ENCODE results near the gene ATF5.
"Not testable (repeated sequence)": the region's sequence is repeated elsewhere in the genome, so short reads cannot be mapped to it uniquely, and the experiment has no call there.

ATF5 gene

DNA sequence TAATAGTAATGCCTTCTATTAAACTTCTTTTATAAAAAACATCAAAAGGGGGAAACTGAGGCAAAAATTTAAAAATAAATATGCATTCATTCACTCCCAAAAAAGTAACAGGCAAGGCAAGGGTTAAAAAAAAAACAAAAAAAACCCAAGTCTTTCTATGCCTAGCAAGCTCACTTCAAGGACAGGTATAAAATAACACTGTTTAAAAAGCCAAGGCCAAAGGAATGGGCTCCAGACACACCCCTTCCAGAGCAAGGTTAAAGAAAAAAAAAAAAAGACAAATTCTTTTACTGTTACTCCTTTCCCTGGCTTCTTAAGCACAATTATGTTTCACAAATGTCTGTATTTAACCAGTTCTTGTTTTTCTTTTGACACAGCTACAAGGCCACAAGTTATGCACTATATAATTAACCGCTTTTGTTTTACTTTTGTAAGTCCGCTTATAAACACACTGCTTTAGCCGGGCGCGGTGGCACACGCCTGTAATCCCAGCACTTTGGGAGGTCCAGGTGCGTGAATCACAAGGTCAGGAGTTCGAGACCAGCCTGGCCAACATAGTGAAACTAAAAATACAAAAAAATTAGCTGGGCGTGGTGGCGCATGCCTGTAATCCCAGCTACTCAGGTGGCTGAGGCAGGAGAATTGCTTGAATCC, 28.4 kb downstream of the ATF5 start:
- no peak overlapping the region for H3K4me3 ChIP-seq (ENCODE audit: low read depth, low read length)
- DNase-seq (ENCODE audit: low read depth) = no peak
- TF ChIP-seq CTCF (conservative IDR thresholded peaks at IDR 0.05; ENCODE audit: low read depth, low read length) = no peak

DNA sequence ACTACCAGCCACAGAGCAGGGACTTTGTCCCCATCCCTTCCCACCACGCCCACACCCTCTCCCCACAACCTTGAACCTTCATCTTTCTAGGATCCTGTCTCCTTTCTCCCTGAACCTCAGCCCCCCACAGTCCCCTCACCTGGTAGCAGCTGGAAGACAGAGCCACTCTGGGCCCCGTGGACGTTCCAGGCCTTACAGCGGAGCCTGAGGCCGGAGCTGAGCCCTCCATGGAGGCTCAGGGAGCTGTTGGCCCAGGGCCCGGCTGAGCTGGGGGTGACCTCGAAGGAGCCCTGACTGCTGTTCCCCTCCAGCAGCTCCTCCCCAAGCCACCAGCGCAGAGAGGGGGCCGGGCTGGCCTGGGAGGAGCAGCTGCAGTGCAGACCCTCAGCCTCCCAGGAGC, 29.1 kb downstream of the ATF5 start:
- not testable (repeated sequence) for H3K4me3 ChIP-seq (ENCODE audit: low read depth, low read length); DNase-seq (ENCODE audit: low read depth)

- DNase-seq (ENCODE audit: low read depth); H3K4me3 ChIP-seq (ENCODE audit: low read depth, low read length): not testable (repeated sequence)
Measured at GRCh38 chr19:49958596-49958995, 29.6 kb downstream of the ATF5 start.

DNA sequence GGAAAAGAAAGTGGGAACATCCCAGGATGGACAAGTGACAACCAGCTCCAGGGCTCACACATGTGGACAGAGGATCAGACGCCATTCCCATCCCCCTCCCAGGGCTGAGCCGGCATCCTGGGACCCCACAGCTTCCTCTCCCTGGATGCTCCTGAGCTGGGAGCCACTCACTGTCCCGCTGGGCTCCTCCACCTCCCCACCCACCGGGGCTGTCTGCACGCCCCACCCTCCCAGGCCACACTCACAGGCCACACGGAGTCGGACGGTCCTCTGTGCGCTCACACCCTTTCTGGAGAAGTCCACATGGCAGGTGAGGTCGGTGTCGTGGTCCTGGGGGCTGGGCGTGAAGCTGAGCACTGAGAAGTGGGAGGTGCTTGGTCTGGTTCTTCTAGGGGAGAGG, 30.9 kb downstream of the ATF5 start:
- DNase-seq (ENCODE audit: low read depth); H3K4me3 ChIP-seq (ENCODE audit: low read depth, low read length): not testable (repeated sequence)

GRCh38 chr19:49960980-49961379, 32.0 kb downstream of the ATF5 start, which contains the start of gene SIGLEC11:
TSS of gene SIGLEC11 (minus strand) at chr19:49961172. CDS start at chr19:49961081, 91 bp downstream.
- DNase-seq (ENCODE audit: low read depth); H3K4me3 ChIP-seq (ENCODE audit: low read depth, low read length): not testable (repeated sequence)

DNA sequence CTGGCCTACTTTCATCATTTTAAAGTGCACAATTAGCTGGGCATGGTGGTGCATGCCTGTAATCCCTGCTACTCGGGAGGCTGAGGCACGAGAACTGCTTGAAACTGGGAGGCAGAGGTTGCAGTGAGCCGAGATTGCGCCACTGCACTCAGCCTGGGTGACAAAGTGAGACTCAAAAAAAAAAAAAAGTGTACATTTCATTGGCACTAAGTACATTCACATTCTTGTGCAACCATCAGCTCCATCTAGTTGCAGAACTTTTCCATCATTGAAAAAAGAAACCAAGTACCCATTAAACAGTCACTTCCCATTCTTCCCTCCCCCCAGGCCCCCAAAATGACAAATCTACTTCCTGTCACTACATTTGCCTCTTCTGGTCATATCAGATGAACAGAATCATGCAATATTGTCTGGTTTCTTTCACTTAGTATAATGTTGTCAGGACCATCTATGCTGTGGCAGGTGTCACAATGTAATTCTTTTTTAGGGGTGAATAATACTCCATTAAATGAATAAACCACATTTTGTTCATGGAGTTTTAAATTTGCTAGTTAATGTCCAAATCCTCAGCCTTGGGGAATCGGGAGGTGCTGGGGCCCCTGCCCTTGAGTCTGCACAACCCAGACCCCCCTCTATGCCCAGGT, 39.4 kb downstream of the ATF5 start:
- H3K4me3 ChIP-seq (ENCODE audit: low read depth, low read length) = no peak overlapping the region
- DNase-seq (ENCODE audit: low read depth) = no peak
- no peak for TF ChIP-seq CTCF (conservative IDR thresholded peaks at IDR 0.05; ENCODE audit: low read depth, low read length)

- not testable (repeated sequence) for H3K4me3 ChIP-seq (ENCODE audit: low read depth, low read length); DNase-seq (ENCODE audit: low read depth)
Measured at GRCh38 chr19:49969355-49969754, 40.4 kb downstream of the ATF5 start.

DNA sequence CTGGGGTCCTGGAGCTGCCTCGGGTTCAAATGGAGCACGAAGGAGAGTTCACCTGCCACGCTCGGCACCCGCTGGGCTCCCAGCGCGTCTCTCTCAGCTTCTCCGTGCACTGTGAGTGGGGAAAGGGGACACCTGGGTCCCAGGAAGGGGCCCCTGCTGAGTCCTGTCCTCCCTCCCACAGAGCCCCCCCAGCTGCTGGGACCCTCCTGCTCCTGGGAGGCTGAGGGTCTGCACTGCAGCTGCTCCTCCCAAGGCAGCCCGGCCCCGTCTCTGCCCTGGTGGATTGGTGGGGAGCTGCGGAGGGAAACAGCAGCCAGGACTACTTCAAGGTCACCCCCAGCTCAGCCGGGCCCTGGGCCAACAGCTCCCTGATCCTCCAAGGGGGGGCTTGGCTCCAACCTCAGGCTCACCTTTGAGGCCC, 43.0 kb downstream of the ATF5 start:
- no peak for DNase-seq (ENCODE audit: low read depth)
- H3K4me3 ChIP-seq (ENCODE audit: low read depth, low read length) = no peak overlapping the region
- TF ChIP-seq CTCF (conservative IDR thresholded peaks at IDR 0.05; ENCODE audit: low read depth, low read length) = no peak

- DNase-seq (ENCODE audit: low read depth) = no peak
- H3K4me3 ChIP-seq (ENCODE audit: low read depth, low read length) = no peak overlapping the region
- no peak for TF ChIP-seq CTCF (conservative IDR thresholded peaks at IDR 0.05; ENCODE audit: low read depth, low read length)
Measured at GRCh38 chr19:49972841-49973240, 43.8 kb downstream of the ATF5 start.

DNA sequence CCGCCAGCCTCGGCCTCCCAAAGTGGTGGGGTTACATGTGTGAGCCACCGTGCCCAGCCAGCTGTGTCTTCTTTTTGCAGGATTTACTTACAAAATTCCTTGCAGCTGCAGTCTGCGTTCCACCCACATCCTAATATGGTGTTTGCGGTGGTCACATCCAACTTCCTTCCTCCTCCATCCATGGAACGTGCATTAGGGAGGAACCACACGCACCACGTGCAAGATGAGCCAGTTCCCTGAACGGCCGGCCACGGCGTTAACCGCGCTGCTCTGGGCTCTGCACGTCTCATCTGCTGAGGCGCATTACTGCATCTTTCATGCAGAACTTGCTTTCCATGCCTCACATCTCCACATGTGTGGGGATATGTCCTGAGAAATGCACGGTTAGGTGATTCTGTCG, 45.0 kb downstream of the ATF5 start:
- TF ChIP-seq CTCF (conservative IDR thresholded peaks at IDR 0.05; ENCODE audit: low read depth, low read length) = no peak
- no peak overlapping the region for H3K4me3 ChIP-seq (ENCODE audit: low read depth, low read length)
- DNase-seq (ENCODE audit: low read depth) = no peak
